Ascending aorta (tissue), 2 donors: Measurements from ENCODE around the gene LRRC61. TPM values are rescaled to one million over a fixed set of nuclear protein-coding genes. Genes with fewer than 3 reads are reported as not detected.

Experiments
- DNase-seq, 2 donors: peaks; one replicate each; pipeline ENCODE4 v3.0.0-alpha.2; 2019; ENCODE audit warnings: low spot score in 2 of 2
- H3K27ac ChIP-seq, 2 donors: fragments of 200-600 bp; sonication (generic); one replicate each; pipeline ENCODE4 v1.5.1; 2016 to 2017; ENCODE audit warnings: mild to moderate bottlenecking in 1 of 2
- H3K27me3 ChIP-seq: fragments of 200-600 bp; sonication (generic); one replicate; pipeline ENCODE4 v1.5.1; 2017
- H3K36me3 ChIP-seq, 2 donors: fragments of 200-600 bp; sonication (generic); one replicate each; pipeline ENCODE4 v1.5.1; 2016
- H3K4me1 ChIP-seq, 2 donors: fragments of 200-600 bp; sonication (generic); one replicate each; pipeline ENCODE4 v1.5.1; 2016 to 2017; ENCODE audit warnings: mild to moderate bottlenecking in 1 of 2
- H3K4me3 ChIP-seq, 2 donors: fragments of 200-600 bp; sonication (generic); one replicate each; pipeline ENCODE4 v1.5.1; 2016 to 2017; ENCODE audit warnings: mild to moderate bottlenecking in 1 of 2
- H3K9me3 ChIP-seq, 2 donors: fragments of 200-600 bp; sonication (generic); one replicate each; pipeline ENCODE4 v1.5.1; 2016
- intact Hi-C: fragments of 100-400 bp; cut with DNase I; formaldehyde crosslinking; loops from one replicate; pipeline ENCODE4 v1.15.1; 2023
- total RNA-seq: library from RNA; depleted of rRNA; stranded (reverse); fragments of >200 nt; gene quantifications from one replicate; pipeline ENCODE4 v1.1.0, GENCODE V29; 2016
- TF ChIP-seq, protein P1 (sequence below), 3 experiments: fragments of 200-600 bp in 2 of 3; fragments of 450-650 bp in 1 of 3; sonication (generic) in 2 of 3; IDR thresholded peaks; one replicate each; pipeline ENCODE4 v1.5.1; 2016 to 2019; ENCODE audit warnings: antibody characterized with exemption in 3 of 3, mild to moderate bottlenecking in 1 of 3, moderate library complexity in 1 of 3

LRRC61 gene
- total RNA-seq, 1 donor from 2014 or later: 14.7 TPM

DNA sequence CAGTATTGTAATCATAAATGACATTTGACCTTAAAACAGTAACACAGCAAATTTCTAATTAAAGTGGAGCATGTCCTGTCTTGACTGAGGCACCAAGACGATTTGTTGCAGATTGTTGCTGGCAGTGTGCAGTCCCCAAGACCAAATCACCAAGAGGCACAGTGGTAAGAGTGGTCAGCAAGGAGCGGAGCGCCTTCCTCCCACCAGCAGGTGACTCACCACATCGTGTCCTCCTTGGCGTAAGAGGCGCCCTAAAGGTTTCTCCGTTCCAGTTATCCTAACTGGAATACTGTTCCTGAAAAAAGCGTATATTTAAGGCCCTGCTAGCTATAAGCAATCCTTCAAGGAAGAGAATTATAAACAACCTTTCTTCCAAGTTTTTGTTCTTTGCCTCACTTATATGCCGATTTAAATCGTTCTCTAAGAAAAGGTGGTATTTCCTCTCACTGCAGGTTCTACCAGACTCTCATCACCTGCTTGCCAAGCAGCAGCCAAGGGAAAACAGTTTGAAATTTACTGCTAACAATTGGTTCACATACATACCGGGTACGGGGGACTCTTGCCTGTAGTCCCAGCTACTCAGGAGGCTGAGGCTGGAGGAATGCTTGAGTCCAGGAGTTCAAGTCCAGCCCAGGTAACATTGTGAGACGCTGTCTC lies 34.7 kb downstream of the LRRC61 start:
- Histone ChIP-seq H3K27ac (no peak overlapping the region), H3K9me3 (no peaks in the 10 kb centered on the region), H3K36me3 (no peaks in the 10 kb centered on the region), H3K27me3 (no peaks in the 10 kb centered on the region), H3K4me3 (no peak overlapping the region), H3K4me1 (no peaks in the 10 kb centered on the region)
- TF ChIP-seq, protein P1, sequence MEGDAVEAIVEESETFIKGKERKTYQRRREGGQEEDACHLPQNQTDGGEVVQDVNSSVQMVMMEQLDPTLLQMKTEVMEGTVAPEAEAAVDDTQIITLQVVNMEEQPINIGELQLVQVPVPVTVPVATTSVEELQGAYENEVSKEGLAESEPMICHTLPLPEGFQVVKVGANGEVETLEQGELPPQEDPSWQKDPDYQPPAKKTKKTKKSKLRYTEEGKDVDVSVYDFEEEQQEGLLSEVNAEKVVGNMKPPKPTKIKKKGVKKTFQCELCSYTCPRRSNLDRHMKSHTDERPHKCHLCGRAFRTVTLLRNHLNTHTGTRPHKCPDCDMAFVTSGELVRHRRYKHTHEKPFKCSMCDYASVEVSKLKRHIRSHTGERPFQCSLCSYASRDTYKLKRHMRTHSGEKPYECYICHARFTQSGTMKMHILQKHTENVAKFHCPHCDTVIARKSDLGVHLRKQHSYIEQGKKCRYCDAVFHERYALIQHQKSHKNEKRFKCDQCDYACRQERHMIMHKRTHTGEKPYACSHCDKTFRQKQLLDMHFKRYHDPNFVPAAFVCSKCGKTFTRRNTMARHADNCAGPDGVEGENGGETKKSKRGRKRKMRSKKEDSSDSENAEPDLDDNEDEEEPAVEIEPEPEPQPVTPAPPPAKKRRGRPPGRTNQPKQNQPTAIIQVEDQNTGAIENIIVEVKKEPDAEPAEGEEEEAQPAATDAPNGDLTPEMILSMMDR (IDR thresholded peaks at IDR 0.05): no peak
- DNase-seq: peak in 1 of 2 donors; percentile 25
- intact Hi-C loops: no loop called here

DNA sequence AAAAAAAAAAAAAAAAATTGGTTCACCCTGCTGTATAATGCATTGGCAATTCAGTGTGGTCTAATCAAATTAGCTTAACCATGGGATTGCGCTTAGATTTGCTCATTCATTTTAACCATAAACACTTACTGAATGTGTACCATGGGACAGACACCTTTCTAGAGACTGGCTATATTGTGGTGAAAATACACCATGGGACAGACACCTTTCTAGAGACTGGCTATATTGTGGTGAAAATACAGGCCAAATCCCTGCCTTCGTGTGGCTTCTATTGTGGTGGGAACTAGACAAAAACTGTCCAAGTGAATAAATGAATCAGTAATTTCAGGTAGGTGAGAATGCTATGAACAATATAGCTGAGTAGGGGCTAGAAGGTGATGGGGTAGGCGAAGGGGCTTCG lies 35.3 kb downstream of the LRRC61 start:
- Histone ChIP-seq H3K4me1 (no peaks in the 10 kb centered on the region), H3K9me3 (no peaks in the 10 kb centered on the region), H3K36me3 (no peaks in the 10 kb centered on the region), H3K27me3 (no peaks in the 10 kb centered on the region), H3K4me3 (no peak overlapping the region), H3K27ac (no peak overlapping the region)
- DNase-seq: no peak
- intact Hi-C loops: no loop called here
- TF ChIP-seq, protein P1 (IDR thresholded peaks at IDR 0.05): no peak

DNA sequence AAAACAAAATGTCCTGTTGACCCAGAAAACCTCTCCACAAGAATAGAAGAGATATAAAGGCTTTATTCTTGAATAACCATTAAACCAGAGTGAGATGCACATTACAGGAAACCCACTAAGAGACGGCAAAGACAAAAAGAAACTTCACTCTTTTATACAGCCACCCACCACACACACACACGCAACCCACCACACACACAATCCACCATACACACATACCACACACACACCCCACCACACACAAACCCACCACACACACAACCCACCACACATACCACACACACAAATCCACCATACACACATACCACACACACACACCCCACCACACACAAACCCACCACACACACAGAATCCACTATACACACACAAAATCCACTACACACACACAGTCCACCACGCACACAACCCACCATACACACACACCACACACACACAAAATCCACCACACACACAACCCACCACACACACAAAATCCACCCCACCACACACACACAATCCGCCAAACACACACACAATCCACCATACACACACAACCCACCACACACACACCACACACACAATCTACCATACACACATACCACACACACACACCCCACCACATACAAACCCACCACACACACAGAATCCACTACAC lies 36.0 kb downstream of the LRRC61 start:
- TF ChIP-seq, protein P1 (IDR thresholded peaks at IDR 0.05): no peak
- Histone ChIP-seq H3K4me1 (no peaks in the 10 kb centered on the region), H3K27ac (no peak overlapping the region), H3K27me3 (no peaks in the 10 kb centered on the region), H3K9me3 (no peaks in the 10 kb centered on the region), H3K36me3 (no peaks in the 10 kb centered on the region), H3K4me3 (no peak overlapping the region)
- intact Hi-C loops: no loop called here
- no peak for DNase-seq

DNA sequence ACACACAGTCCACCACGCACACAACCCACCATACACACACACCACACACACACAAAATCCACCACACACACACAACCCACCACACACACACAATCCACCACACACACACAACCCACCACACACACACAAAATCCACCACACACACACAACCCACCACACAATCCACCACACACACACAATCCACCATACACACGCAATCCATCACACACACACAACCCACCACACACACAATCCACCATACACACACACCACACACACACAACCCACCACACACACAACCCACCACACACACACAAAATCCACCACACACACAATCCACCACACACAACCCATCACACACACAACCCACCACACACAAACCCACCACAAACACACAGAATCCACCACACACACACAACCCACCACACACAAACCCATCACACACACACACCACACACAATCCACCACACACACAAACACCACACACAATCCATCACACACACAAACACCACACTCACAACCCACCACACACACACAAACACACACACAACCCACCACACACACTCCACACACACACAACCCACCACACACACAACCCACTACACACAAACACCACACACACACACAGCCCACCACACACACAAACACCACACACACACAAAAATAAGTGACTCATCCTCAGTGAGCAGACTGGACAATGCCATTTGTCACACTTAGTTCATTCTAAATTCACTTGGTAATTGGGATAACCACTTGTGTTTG lies 36.6 kb downstream of the LRRC61 start:
- intact Hi-C loops: no loop called here
- H3K36me3 ChIP-seq: no peaks in the 10 kb centered on the region
- H3K4me1 ChIP-seq: no peaks in the 10 kb centered on the region
- no peak overlapping the region for H3K4me3 ChIP-seq
- no peak for DNase-seq
- no peaks in the 10 kb centered on the region for H3K27me3 ChIP-seq
- H3K27ac ChIP-seq: no peak overlapping the region
- TF ChIP-seq, protein P1 (IDR thresholded peaks at IDR 0.05): no peak
- H3K9me3 ChIP-seq: no peaks in the 10 kb centered on the region

DNA sequence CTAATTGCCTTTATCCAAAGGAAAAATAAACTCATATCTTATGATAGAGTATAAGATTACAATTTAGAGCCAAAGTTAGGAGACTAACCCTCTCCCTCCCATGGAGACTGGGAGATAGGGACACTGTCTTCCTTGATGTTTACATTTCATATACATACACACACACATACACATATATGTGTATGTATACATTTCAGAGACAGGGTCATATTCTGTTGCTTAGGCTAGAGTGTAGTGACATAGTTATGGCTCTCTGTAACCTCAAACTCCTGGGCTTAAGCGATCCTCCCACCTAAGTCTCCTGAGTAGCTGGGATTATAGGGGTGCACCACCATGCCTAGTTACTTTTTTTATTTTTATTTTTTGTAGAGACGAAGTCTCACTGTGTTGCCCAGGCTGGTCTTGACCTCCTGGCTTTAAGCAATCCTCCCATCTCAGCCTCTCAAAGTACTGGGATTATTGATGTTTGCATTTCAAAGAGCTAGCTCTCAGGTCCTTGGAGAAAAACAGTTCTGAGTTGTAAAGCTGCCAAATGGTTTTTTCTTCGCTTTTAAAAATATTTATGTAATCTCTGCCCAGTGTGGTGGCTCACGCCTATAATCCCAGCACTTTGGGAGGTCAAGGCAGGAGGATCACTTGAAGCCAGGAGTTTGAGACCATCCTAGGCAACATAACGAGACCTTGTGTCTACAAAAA lies 37.4 kb downstream of the LRRC61 start:
- intact Hi-C loops: no loop called here
- DNase-seq: peak in 1 of 2 donors; percentile 5
- no peaks in the 10 kb centered on the region for H3K9me3 ChIP-seq

More for the DNA sequence above, 37.4 kb downstream of the LRRC61 start:
- H3K27ac ChIP-seq: no peak overlapping the region
- H3K4me1 ChIP-seq: no peaks in the 10 kb centered on the region
- TF ChIP-seq, protein P1 (IDR thresholded peaks at IDR 0.05): no peak
- no peak overlapping the region for H3K4me3 ChIP-seq
- H3K36me3 ChIP-seq: no peaks in the 10 kb centered on the region
- H3K27me3 ChIP-seq: no peaks in the 10 kb centered on the region
